Adrenal gland (tissue), 5 donors: Measurements from ENCODE around the gene PLA1A.

Experiments used
- CTCF ChIP-seq, 6 experiments: fragments of 450-650 bp in 4 of 6; fragments of 200-600 bp in 2 of 6; sonication (generic) in 1 of 6; IDR thresholded peaks; 1 replicate in 5 of 6; 2 replicates in 1 of 6; pipeline versions ENCODE4 v1.5.1 to v1.8.0; 2016 to 2021; ENCODE audit warnings: antibody characterized with exemption in 6 of 6, mild to moderate bottlenecking in 2 of 6, moderate library complexity in 1 of 6
- POLR2A ChIP-seq, 2 donors: fragments of 450-650 bp; IDR thresholded peaks; one replicate each; pipeline ENCODE4 v1.6.1; 2017; ENCODE audit warnings: antibody characterized with exemption in 2 of 2, mild to moderate bottlenecking in 2 of 2, moderate library complexity in 1 of 2
- donor health status: DM: no; HTN: no; CAD: no.

GRCh38 chr3:119669906-119670570, 72.4 kb downstream of the PLA1A start:
- TF ChIP-seq CTCF (IDR thresholded peaks at IDR 0.05) = no peak
- no peak for TF ChIP-seq POLR2A (IDR thresholded peaks at IDR 0.05)
